ENCODE measurements around the gene ASB2.

ASB2 gene

DNA sequence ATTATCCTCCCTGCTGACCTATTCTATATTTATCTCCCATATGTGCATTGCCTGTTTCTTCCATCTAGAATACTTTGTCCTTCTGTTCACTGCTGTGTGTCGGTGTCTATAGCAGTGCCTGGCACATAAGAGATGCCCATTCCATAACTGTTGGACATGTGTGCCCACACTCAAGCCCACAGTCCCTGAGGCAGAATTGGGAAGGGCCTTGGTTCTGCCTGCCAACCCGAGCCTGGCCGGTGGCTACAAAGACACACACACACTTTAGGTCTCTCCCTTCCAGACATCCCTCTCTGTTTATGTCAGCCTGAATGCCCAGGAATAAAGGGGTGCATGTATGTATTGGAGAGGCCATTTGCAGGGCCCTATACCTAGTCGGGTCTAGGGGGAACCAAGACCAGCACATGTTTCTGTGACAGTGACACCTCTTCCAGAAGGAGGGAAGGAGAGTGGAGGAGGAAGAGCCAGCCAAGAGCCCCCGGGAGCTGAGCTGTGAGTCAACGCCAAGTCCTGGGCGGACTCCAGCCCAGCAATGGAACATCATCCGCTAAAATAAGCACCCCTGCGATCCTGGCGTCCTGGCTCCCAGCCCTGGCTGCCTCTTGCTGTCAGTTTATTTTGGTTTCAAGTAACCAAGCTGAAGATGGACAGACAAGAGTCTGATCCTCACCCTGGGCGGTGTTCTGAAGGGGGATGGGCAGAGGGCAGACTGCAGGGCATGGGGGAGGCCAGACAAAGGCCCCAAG, 4.3 kb upstream of the ASB2 start:
- Histone ChIP-seq H3K4me3 (ENCODE audit: low read depth, low read length) (no peak overlapping the region), H3K36me3 (no peaks in the 10 kb centered on the region), H3K9me3 (ENCODE audit: severe bottlenecking) (no peaks in the 10 kb centered on the region), H3K27ac (no peak overlapping the region), H3K27me3 (ENCODE audit: insufficient read depth, low read depth, severe bottlenecking) (peaks cover 10% of the 10 kb centered on the region)
- TF ChIP-seq, protein P1, sequence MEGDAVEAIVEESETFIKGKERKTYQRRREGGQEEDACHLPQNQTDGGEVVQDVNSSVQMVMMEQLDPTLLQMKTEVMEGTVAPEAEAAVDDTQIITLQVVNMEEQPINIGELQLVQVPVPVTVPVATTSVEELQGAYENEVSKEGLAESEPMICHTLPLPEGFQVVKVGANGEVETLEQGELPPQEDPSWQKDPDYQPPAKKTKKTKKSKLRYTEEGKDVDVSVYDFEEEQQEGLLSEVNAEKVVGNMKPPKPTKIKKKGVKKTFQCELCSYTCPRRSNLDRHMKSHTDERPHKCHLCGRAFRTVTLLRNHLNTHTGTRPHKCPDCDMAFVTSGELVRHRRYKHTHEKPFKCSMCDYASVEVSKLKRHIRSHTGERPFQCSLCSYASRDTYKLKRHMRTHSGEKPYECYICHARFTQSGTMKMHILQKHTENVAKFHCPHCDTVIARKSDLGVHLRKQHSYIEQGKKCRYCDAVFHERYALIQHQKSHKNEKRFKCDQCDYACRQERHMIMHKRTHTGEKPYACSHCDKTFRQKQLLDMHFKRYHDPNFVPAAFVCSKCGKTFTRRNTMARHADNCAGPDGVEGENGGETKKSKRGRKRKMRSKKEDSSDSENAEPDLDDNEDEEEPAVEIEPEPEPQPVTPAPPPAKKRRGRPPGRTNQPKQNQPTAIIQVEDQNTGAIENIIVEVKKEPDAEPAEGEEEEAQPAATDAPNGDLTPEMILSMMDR (IDR thresholded peaks at IDR 0.05; ENCODE audit: low read depth, low read length) = no peak
- no peak for DNase-seq

DNA sequence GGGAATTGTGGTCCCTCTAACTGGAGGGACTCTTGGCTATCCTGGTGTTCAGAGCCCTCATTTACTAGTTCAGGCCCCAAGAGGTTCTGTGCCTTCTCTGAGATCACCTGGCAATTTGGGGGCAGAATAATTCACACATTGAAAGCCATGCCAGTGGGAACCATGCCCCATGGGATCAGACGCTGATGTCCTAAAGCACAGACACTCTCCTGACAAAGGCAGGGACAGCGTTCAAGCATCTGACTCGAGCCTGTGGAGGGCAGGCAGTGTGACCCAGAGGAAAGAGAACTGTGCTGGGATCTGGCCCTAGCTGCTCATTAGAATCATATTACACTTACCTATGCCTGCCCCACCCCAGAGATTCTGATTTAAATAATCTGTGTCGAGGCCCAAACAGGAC, 2.4 kb upstream of the ASB2 start:
- peaks cover 26% of the 10 kb centered on the region for H3K27me3 ChIP-seq (ENCODE audit: insufficient read depth, low read depth, severe bottlenecking)
- no peak overlapping the region for H3K27ac ChIP-seq
- no peaks in the 10 kb centered on the region for H3K9me3 ChIP-seq (ENCODE audit: severe bottlenecking)
- TF ChIP-seq, protein P1 (IDR thresholded peaks at IDR 0.05; ENCODE audit: low read depth, low read length) = no peak
- DNase-seq = no peak
- H3K36me3 ChIP-seq = no peaks in the 10 kb centered on the region
- no peak overlapping the region for H3K4me3 ChIP-seq (ENCODE audit: low read depth, low read length)

DNA sequence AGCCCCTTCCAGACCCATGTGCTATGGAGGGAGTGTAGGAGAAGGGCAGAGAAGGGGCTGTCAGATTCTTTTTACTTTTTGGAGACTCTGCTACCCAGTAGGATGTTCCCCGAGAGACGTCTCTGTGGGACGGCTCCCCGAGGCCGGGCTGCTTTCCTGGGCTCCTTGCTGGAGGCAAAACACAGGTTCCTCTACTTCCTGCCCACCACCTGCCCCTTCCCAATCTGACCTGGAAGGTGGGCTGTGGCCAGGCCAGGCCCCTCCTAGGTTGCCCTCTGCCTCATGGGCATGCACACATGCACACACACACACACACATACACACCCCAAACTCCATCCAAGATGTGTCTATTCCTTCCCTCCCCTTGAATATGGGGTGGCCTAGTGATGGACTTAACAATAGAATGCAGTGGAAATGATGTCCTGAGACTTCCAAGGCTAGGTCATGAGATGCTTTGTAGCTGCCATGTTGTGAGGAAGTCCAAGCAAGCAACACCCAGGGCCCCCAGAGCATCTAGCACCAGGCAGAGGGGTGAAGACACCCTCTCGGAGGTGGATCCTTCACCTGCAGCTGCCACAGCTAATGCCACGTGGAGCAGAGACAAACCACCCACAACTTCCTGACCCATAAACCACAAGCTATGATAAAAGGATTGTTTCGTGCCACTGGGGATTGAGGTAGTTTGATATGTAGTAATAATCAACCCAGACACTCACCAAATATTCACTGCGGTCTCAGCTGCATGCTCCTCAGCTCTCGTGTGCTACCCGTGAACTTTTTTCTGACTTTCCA, 1.6 kb upstream of the ASB2 start:
- H3K27ac ChIP-seq = no peak overlapping the region
- peaks cover 33% of the 10 kb centered on the region for H3K27me3 ChIP-seq (ENCODE audit: insufficient read depth, low read depth, severe bottlenecking)
- H3K36me3 ChIP-seq = no peaks in the 10 kb centered on the region
- DNase-seq = no peak
- H3K9me3 ChIP-seq (ENCODE audit: severe bottlenecking) = no peaks in the 10 kb centered on the region
- TF ChIP-seq, protein P1 (IDR thresholded peaks at IDR 0.05; ENCODE audit: low read depth, low read length) = no peak
- no peak overlapping the region for H3K4me3 ChIP-seq (ENCODE audit: low read depth, low read length)

DNA sequence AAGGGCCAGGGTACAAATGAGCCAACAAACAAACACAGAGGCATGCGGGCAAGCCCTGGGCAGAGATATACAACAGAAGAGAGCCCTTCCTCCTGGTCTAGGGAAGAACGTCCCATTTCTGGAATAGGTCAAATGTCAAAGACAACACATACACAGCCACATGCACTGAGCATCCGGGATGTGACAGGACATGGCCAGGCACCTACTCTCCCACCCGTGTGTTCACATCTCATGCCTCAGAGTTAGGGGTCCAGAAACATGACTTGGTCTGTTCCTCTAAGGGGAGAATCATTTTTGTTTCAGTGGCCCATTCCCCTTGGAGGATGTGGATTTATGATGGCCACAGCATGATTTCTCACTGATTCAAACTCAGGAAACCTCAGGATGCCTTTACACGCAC, 801 bp upstream of the ASB2 start:
- peaks cover 39% of the 10 kb centered on the region for H3K27me3 ChIP-seq (ENCODE audit: insufficient read depth, low read depth, severe bottlenecking)
- DNase-seq = no peak
- H3K9me3 ChIP-seq (ENCODE audit: severe bottlenecking) = no peaks in the 10 kb centered on the region
- TF ChIP-seq, protein P1 (IDR thresholded peaks at IDR 0.05; ENCODE audit: low read depth, low read length) = no peak
- H3K4me3 ChIP-seq (ENCODE audit: low read depth, low read length) = no peak overlapping the region
- H3K27ac ChIP-seq = no peak overlapping the region
- H3K36me3 ChIP-seq = no peaks in the 10 kb centered on the region

DNA sequence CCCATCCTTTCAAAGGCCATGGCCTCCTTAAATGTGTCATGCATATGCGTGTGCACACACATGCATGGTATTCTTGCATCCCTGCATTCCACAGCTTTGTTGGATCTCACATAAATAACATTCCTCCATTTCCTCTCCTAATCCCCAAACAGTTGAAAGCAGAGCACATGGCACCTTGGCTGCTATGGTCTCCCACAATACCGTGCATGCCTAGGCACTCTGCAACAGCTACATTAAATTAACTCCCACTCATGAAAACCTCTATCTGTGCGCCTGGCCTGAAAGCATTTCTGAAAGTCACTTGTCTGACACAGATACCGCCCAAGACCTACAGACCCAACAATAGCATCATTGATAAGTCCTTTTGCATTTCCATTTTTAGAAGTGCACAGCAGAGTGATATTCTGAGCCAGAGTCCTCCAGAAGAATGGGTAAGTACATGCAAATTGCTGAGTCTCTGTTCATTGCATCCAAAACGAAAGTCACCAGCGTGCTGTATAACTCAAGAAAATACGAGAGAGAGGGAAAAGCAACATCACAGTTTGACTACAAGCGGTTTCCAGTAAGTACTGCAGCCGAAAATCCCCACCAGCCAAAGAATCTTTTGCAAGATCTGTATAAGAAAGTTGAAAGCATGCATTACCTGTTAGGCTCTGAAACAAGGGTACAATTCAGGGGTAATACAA, 436 bp downstream of the ASB2 start:
- no peak for DNase-seq
- H3K27me3 ChIP-seq (ENCODE audit: insufficient read depth, low read depth, severe bottlenecking) = peaks cover 46% of the 10 kb centered on the region
- no peak overlapping the region for H3K4me3 ChIP-seq (ENCODE audit: low read depth, low read length)
- no peaks in the 10 kb centered on the region for H3K9me3 ChIP-seq (ENCODE audit: severe bottlenecking)
- TF ChIP-seq, protein P1 (IDR thresholded peaks at IDR 0.05; ENCODE audit: low read depth, low read length) = no peak
- H3K27ac ChIP-seq = no peak overlapping the region
- no peaks in the 10 kb centered on the region for H3K36me3 ChIP-seq
